HG03432 (cell line): ENCODE data around the gene CST9L.
"Not testable (repeated sequence)": the region's sequence is repeated elsewhere in the genome, so short reads cannot be mapped to it uniquely, and the experiment has no call there.

Experiments
- ATAC-seq: cut with Tn5 transposase; IDR thresholded peaks from one replicate; pipeline ENCODE4 v1.9.1; 2021; ENCODE audit warnings: mild to moderate bottlenecking, moderate library complexity; ENCODE audit not compliant: unreplicated experiment

CST9L gene

GRCh38 chr20:23586735-23587525 lies 18.6 kb upstream of the CST9L start:
- ATAC-seq = no peak

- no peak for ATAC-seq
Measured at GRCh38 chr20:23585808-23586734, 17.8 kb upstream of the CST9L start.

- no peak for ATAC-seq
Measured at GRCh38 chr20:23585449-23585807, 17.1 kb upstream of the CST9L start.

- ATAC-seq = no peak
Measured at GRCh38 chr20:23584434-23585199, 16.3 kb upstream of the CST9L start.

- ATAC-seq = no peak
Measured at GRCh38 chr20:23583526-23583925, 15.2 kb upstream of the CST9L start.

DNA sequence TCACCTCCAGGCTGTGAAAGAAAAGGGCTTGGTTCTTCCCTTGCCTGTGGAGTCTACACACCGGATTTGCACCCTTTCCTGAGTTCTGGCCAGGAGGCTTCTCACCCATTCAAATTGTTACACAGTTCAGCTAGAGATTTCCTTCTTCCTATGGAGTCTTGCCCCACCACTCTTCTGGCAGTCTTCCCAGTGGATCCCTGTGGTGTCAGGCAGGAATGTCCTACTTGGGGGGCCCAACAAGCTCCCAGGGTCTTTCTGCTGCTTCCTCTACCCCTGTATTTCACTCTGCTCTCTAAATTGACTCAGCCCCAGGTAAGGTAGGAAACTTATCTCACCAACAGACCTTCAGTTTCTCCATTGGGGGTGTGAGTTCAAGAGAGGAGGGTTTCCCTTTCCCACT lies 14.0 kb upstream of the CST9L start:
- ATAC-seq = no peak

GRCh38 chr20:23581833-23582232 lies 13.5 kb upstream of the CST9L start:
- not testable (repeated sequence) for ATAC-seq

DNA sequence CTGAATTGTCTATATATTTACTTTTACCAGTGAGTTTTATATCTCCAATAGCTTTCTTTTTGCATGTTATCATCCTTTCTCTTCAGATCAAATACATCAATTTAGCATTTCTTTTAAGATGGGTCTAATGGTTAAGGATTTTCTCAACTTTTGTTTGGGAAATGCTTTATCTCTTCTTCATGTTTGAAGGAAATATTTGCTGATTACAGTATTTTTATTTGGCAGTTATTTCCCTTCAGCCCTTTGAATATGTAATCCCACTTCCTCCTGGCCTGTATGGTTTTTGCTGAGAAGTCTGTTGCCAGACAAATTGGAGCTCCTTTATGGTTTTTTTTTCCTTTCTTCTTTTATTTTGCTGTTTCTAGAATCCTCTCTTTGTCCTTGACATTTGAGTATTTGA lies 6.7 kb upstream of the CST9L start:
- no peak for ATAC-seq

GRCh38 chr20:23570178-23570760 lies 2.0 kb upstream of the CST9L start:
- no peak for ATAC-seq

DNA sequence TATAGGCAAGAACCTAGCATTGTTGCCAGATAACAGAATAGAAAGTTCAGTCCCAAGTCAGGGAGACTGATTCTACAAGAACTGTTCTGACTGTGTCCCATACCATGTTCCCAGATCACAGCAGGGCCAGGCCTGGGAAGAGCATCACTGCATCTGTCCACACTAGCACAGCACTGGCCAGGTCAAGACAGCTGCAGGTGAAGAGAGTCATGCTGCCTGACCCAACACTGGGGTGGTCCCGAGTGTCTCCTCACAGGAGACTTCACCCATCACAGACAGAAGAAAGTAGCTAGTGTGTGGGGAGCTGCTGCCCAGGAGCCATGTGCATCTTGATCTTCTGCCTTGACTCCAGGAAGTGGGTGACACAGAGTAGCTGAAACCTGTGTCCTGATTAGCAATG lies 1.3 kb upstream of the CST9L start:
- ATAC-seq = no peak

GRCh38 chr20:23568971-23569330 lies 667 bp upstream of the CST9L start:
- ATAC-seq = no peak

- no peak for ATAC-seq
Measured at GRCh38 chr20:23566199-23566932, 1.9 kb downstream of the CST9L start.

DNA sequence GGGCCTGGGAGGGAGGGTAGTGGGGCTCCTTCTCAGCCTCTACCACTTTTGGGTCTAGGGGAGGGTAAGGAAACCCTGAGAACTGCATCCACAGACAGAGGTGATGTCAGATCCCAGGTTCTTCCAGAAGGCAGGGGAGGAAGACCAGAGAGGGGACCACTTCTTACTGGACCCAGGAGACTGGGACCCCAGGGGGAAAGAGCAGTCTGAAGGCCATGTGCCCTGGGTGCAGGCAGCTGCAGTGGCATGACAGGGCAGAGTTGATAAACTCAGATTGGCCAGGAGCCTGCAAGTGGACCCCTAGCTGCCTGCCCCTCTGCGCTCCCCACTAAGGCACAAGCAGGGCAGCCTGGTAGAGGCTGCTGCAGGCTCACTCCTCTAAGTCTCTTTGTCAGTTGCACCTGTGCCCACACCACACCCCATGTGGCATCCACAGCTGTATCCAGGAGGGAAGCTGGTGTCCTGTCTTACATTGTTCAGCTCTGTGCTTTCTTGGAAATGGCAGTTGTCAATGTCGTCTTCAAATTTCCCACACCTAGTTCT lies 2.7 kb downstream of the CST9L start:
- no peak for ATAC-seq

DNA sequence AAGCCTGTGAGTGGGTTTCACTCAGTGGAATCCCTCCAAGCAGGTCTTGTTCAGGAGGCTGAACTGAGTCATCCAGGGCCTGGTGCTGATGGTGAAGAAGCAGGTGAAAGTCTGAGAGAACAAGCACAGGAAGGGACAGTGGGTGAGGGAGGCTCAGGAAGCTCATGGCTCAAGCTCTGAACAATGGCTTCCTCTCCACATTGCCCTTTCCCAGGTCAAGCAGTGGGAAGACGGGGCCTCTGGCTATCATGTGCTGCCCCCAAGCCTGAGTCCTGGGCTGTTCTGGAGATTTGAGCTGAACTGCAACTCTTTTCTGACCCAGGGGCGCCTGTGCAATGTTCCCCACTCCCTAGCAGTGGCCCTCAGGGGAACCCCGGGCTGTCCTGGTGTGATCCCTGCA lies 3.4 kb downstream of the CST9L start:
- no peak for ATAC-seq

- no peak for ATAC-seq
Measured at GRCh38 chr20:23562721-23563342, 5.5 kb downstream of the CST9L start.

GRCh38 chr20:23554401-23554800 lies 13.9 kb downstream of the CST9L start:
- ATAC-seq = no peak

- no peak for ATAC-seq
Measured at GRCh38 chr20:23551786-23552185, 16.5 kb downstream of the CST9L start.

DNA sequence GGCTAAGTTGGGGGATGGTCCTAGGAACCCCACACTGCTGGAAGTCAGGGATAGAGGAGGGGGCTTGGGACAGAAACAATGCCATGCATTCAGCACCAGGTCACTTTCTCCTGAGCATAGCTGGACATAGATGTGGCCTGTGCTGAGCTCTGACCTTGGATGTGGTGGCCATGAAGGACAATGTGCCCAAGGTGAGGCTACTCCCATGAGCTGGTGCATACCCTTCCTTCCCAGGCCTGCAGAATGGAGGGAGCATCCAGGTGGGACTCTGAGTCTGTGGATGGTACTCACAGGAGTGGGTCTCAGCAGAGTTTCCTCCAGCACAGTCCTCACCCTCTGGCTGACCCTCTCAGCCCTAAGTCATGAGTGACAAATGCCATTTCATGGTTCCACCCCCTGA lies 16.9 kb downstream of the CST9L start:
- ATAC-seq = no peak

- no peak for ATAC-seq
Measured at GRCh38 chr20:23550227-23550626, 18.1 kb downstream of the CST9L start.

- no peak for ATAC-seq
Measured at GRCh38 chr20:23548408-23548807, 19.9 kb downstream of the CST9L start.
